CD4-positive, CD25-positive, alpha-beta regulatory T cell (primary cell): ENCODE measurements around the gene SNTB2. TPM values are rescaled to one million over a fixed set of nuclear protein-coding genes. Genes with fewer than 3 reads are reported as not detected.
A peak's percentile ranks its signal among the peaks of the same experiment; 100 is the strongest.

ENCODE experiments used
- ATAC-seq, 2 donors: fragments of 150-1000 bp; cut with Tn5 transposase; one replicate each; pipeline ENCODE4 v1.10.0; 2021; ENCODE audit warnings: low read depth in 2 of 2, moderate number of reproducible peaks in 2 of 2, moderate library complexity in 1 of 2
- DNase-seq, 3 donors: peaks; one replicate each; pipeline versions ENCODE4 v3.0.0 to v3.0.0-alpha.2; 2012 to 2022; ENCODE audit warnings: mixed read lengths in 1 of 3
- H3K27ac ChIP-seq: one replicate; pipeline ENCODE4 v1.7.0; 2013; ENCODE audit warnings: mild to moderate bottlenecking, low read length; ENCODE audit not compliant: insufficient read depth, poor library complexity, severe bottlenecking
- H3K27me3 ChIP-seq: one replicate; pipeline ENCODE4 v1.7.0; 2013; ENCODE audit warnings: low read length; ENCODE audit not compliant: control insufficient read depth, insufficient read depth
- H3K36me3 ChIP-seq: one replicate; pipeline ENCODE4 v1.7.0; 2013; ENCODE audit warnings: mild to moderate bottlenecking, low read length, moderate library complexity; ENCODE audit not compliant: control insufficient read depth, insufficient read depth
- H3K4me1 ChIP-seq: 2 replicates; pipeline ENCODE4 v1.7.0; 2013; ENCODE audit warnings: mild to moderate bottlenecking, low read length; ENCODE audit not compliant: insufficient read depth, control insufficient read depth, poor library complexity, severe bottlenecking
- H3K4me3 ChIP-seq: one replicate; pipeline ENCODE4 v1.7.0; 2013; ENCODE audit warnings: low read depth, mild to moderate bottlenecking, low read length, moderate library complexity
- H3K9me3 ChIP-seq, 2 experiments: 1 replicate in 1 of 2; 2 replicates in 1 of 2; pipeline ENCODE4 v1.7.0; 2013; ENCODE audit warnings: low read length in 2 of 2, mild to moderate bottlenecking in 1 of 2, moderate library complexity in 1 of 2; ENCODE audit not compliant: control insufficient read depth in 2 of 2
- H3K27ac Mint-ChIP-seq, 3 donors: one replicate each; pipeline ENCODE4 v1.8.0; 2020 to 2022; ENCODE audit warnings: mild to moderate bottlenecking in 3 of 3, mixed read lengths in 3 of 3, moderate library complexity in 2 of 3
- H3K27me3 Mint-ChIP-seq: one replicate; pipeline ENCODE4 v1.8.0; 2022; ENCODE audit warnings: mild to moderate bottlenecking, mixed read lengths
- H3K36me3 Mint-ChIP-seq: one replicate; pipeline ENCODE4 v1.8.0; 2020; ENCODE audit warnings: mixed read lengths
- H3K4me1 Mint-ChIP-seq, 4 donors: one replicate each; pipeline ENCODE4 v1.8.0; 2020 to 2022; ENCODE audit warnings: mixed read lengths in 4 of 4, mild to moderate bottlenecking in 1 of 4
- H3K4me3 Mint-ChIP-seq, 4 donors: one replicate each; pipeline ENCODE4 v1.8.0; 2020 to 2022; ENCODE audit warnings: mild to moderate bottlenecking in 4 of 4, mixed read lengths in 4 of 4, moderate library complexity in 3 of 4
- H3K9me3 Mint-ChIP-seq, 7 donors: one replicate each; pipeline ENCODE4 v1.8.0; 2020 to 2022; ENCODE audit warnings: mixed read lengths in 7 of 7, mild to moderate bottlenecking in 3 of 7, moderate library complexity in 2 of 7
- polyA plus RNA-seq, 4 donors: library from polyadenylated mRNA; unstranded; fragments of 300-500 nt; fragmentation: Illumina TruSeq; gene quantifications; one replicate each; pipeline ENCODE4 v1.2.3, GENCODE V29; 2021
- total RNA-seq: library from RNA; stranded (reverse); gene quantifications from one replicate; pipeline ENCODE4 v1.2.3, GENCODE V29; 2022

SNTB2 gene
- total and polyA plus RNA-seq, 5 donors from 2014 or later, result 5.9 to 25.9 (median 7.7) TPM

DNA sequence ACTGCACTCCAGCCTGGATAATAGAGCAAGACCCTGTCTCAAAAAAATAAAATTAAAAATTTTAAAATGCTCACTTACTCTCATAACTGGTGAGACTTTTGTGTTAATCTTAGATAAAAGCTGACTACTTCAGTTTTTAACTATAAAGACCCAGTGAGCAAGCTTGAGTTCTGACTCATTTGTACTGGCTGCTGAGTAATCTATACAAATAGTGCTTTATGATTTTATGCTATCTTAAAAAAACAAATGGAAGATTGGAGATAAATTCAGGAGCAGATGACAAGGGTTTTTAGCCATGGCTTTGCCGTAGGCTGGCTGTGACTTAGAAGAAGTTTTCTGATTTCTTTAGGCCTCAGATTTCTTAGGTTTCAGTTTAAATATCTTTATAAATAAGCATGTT lies 30.5 kb downstream of the SNTB2 start:
- Histone ChIP-seq H3K36me3 (no peaks in the 10 kb centered on the region), H3K4me3 (no peak overlapping the region), H3K4me1 (no peaks in the 10 kb centered on the region), H3K27ac (no peak overlapping the region), H3K27me3 (no peaks in the 10 kb centered on the region), H3K9me3 (no peaks in the 10 kb centered on the region)
- Mint-ChIP-seq H3K9me3 (no peaks in the 10 kb centered on the region), H3K36me3 (no peaks in the 10 kb centered on the region), H3K27me3 (no peaks in the 10 kb centered on the region), H3K4me1 (peaks cover 6 to 23% (median 16%) of the 10 kb centered on the region in 4 donors), H3K27ac (peak overlapping the region in 1 of 3 donors; percentile 23), H3K4me3 (no peak overlapping the region)
- no peak for DNase-seq
- no peak for ATAC-seq

DNA sequence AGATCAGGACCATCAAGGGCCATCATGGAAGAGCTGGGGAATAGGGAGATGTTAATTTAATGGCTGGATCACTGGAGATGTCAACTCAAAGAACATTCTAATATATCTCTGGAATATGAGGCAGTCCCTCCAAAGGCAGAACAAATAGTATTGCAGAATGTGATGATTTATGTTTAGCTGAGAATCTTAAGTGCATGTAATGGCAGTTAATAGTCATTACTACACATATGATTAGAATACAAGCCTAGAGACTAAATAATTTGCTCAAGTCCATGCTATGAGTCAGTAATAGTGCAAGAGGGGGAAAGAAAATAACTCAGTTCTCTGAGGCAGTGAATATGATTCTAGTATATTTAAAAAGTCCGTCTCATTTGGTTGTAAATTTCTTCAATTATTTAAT lies 32.3 kb downstream of the SNTB2 start:
- H3K4me1 Mint-ChIP-seq, result peaks cover 10 to 23% (median 16%) of the 10 kb centered on the region in 4 donors
- Histone ChIP-seq H3K9me3 (no peaks in the 10 kb centered on the region), H3K27me3 (no peaks in the 10 kb centered on the region), H3K36me3 (no peaks in the 10 kb centered on the region), H3K4me1 (no peaks in the 10 kb centered on the region), H3K27ac (no peak overlapping the region), H3K4me3 (no peak overlapping the region)
- no peak for DNase-seq
- H3K9me3 Mint-ChIP-seq, result no peaks in the 10 kb centered on the region
- H3K4me3 Mint-ChIP-seq, result no peak overlapping the region
- H3K27me3 Mint-ChIP-seq, result no peaks in the 10 kb centered on the region
- no peak for ATAC-seq
- H3K36me3 Mint-ChIP-seq, result no peaks in the 10 kb centered on the region
- H3K27ac Mint-ChIP-seq, result no peak overlapping the region

DNA sequence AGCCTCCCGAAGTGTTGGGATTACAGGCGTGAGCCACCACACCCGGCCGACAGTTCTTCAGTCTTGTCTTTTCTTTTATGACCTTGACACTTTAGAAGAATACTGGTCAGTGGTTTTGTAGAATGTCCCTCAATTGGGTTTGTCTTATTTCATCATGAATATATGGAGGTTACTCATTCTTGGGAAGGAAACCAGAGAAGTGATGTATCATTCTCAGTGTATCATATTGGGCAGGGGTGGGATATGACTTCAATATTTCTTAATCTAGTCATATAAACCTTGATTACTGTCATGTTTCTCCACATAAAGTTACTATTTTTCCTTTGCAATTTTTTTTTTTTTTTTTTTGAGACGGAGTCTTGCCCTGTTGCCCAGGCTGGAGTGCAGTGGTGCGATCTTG lies 36.9 kb downstream of the SNTB2 start:
- H3K9me3 ChIP-seq, result no peaks in the 10 kb centered on the region
- Mint-ChIP-seq H3K27ac (peak overlapping the region in 1 of 3 donors; percentile 60), H3K27me3 (no peaks in the 10 kb centered on the region), H3K9me3 (no peaks in the 10 kb centered on the region), H3K4me3 (no peak overlapping the region), H3K4me1 (peaks cover 3 to 20% (median 12%) of the 10 kb centered on the region in 4 donors), H3K36me3 (no peaks in the 10 kb centered on the region)
- no peak overlapping the region for H3K27ac ChIP-seq
- H3K4me1 ChIP-seq, result no peaks in the 10 kb centered on the region
- no peaks in the 10 kb centered on the region for H3K36me3 ChIP-seq
- no peaks in the 10 kb centered on the region for H3K27me3 ChIP-seq
- ATAC-seq, result no peak
- H3K4me3 ChIP-seq, result no peak overlapping the region
- DNase-seq, result no peak

DNA sequence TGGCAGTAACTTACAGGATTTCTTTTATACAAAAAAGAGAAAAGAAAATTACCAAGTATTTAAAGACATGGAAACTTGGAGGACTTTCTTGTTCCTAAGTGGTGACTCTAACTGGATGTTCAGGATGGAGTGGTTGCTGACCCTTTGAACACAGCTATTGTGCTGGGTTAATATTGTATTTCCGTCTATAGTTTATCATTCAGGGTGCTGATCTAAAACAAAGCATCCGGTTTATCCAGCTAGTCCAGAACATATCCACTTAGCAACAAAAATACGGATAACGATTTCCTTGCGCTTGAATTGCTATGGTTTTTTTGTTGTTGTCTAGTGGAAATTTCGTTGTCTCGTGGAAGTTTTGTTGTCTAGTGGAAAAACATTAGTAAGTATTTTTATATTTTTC lies 38.2 kb downstream of the SNTB2 start:
- Histone ChIP-seq H3K4me3 (no peak overlapping the region), H3K27me3 (no peaks in the 10 kb centered on the region), H3K36me3 (no peaks in the 10 kb centered on the region), H3K4me1 (no peaks in the 10 kb centered on the region), H3K27ac (no peak overlapping the region), H3K9me3 (no peaks in the 10 kb centered on the region)
- no peaks in the 10 kb centered on the region for H3K27me3 Mint-ChIP-seq
- DNase-seq (no peak), ATAC-seq (no peak)
- peaks cover 3 to 18% (median 8%) of the 10 kb centered on the region in 4 donors for H3K4me1 Mint-ChIP-seq
- H3K27ac Mint-ChIP-seq, result no peak overlapping the region
- no peaks in the 10 kb centered on the region for H3K9me3 Mint-ChIP-seq
- H3K4me3 Mint-ChIP-seq, result no peak overlapping the region
- H3K36me3 Mint-ChIP-seq, result no peaks in the 10 kb centered on the region

DNA sequence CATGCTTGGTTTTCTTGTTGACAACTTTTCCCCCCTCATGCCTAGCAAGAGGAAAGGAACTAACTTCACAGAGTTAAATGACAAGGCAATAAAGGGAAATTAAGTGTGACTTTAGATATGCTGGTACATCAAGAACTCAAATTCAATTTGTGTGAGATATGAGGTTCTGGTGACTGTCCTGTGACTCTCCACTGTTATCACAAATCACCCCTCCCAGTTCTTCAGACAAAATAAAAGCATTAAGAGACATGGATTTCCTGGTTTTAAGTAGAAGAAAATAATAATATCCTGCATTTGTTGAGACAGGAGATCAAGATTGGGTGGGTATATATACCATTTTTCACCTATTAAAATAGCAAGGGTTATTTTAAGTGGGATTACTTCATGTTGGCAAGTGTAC lies 46.2 kb downstream of the SNTB2 start:
- no peaks in the 10 kb centered on the region for H3K36me3 ChIP-seq
- Mint-ChIP-seq H3K27ac (no peak overlapping the region), H3K9me3 (no peaks in the 10 kb centered on the region), H3K27me3 (no peaks in the 10 kb centered on the region), H3K4me3 (no peak overlapping the region), H3K36me3 (no peaks in the 10 kb centered on the region), H3K4me1 (peaks cover 0 to 10% (median under 1%) of the 10 kb centered on the region in 4 donors)
- H3K9me3 ChIP-seq, result no peaks in the 10 kb centered on the region
- no peaks in the 10 kb centered on the region for H3K4me1 ChIP-seq
- no peaks in the 10 kb centered on the region for H3K27me3 ChIP-seq
- DNase-seq (no peak), ATAC-seq (no peak)
- no peak overlapping the region for H3K27ac ChIP-seq
- no peak overlapping the region for H3K4me3 ChIP-seq

DNA sequence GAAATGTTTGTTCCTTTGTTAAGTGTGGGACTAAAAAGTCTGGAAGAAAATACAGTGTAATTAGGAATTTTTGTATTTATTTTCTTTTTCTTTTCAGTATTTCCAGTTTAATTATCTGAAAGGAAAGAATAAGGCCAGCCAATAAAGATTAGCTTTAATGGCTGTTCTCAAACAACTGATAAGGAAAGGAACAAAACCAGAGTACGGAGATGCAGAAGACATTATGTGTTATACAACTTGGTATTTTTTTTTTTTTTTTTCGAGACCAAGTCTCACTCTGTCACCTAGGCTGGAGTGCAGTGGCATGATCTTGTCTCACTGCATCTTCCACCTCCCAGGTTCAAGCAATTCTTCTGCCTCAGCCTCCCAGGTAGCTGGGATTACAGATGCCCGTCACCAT lies 47.5 kb downstream of the SNTB2 start:
- Mint-ChIP-seq H3K27ac (no peak overlapping the region), H3K9me3 (no peaks in the 10 kb centered on the region), H3K27me3 (no peaks in the 10 kb centered on the region), H3K4me1 (peaks cover 0 to 5% (median under 1%) of the 10 kb centered on the region in 4 donors), H3K4me3 (no peak overlapping the region), H3K36me3 (no peaks in the 10 kb centered on the region)
- H3K27me3 ChIP-seq, result no peaks in the 10 kb centered on the region
- H3K27ac ChIP-seq, result no peak overlapping the region
- ATAC-seq (no peak), DNase-seq (no peak)
- H3K4me3 ChIP-seq, result no peak overlapping the region
- no peaks in the 10 kb centered on the region for H3K4me1 ChIP-seq
- no peaks in the 10 kb centered on the region for H3K36me3 ChIP-seq
- H3K9me3 ChIP-seq, result no peaks in the 10 kb centered on the region

DNA sequence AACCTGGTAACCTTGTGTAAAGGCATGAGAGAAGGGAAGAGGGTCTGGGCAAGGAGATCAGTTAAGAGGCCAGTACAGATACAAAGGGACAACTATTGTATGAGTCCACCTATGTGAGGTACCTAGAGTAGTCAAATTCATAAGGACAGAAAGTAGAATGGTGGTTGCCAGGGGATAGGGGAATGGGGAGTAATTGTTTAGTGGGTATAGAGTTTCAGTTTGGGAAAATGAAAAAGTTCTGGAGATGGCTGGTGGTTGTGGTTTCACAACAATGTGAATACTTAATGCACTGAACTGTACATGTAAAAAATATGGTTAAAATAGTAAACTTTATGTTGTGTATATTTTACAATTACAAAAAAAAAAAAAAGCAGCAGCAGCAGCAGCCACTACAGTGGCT lies 49.4 kb downstream of the SNTB2 start:
- peaks cover 0 to 5% (median under 1%) of the 10 kb centered on the region in 4 donors for H3K4me1 Mint-ChIP-seq

DNA sequence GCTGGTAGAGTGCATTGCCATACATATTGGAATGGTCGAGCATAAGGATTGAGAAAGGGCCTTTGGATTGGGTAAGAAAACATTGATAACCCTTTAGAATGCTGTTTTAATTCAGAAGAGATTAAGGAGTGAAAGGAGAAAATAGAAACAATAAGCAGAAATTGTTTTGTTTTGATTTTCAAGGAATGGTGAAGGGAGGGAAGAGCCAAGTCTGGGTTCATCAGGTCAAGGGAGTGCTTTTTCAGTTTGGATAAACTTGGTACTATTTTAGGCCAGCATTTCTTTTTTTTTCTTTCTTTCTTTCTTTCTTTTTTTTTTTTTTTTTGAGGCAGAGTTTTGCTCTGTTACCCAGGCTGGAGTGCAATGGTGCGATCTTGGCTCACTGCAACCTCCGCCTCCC lies 50.3 kb downstream of the SNTB2 start:
- H3K4me3 Mint-ChIP-seq, result no peak overlapping the region
- peaks cover 0 to 5% (median under 1%) of the 10 kb centered on the region in 4 donors for H3K4me1 Mint-ChIP-seq
- Histone ChIP-seq H3K36me3 (no peaks in the 10 kb centered on the region), H3K4me3 (no peak overlapping the region), H3K4me1 (no peaks in the 10 kb centered on the region), H3K9me3 (no peaks in the 10 kb centered on the region), H3K27ac (no peak overlapping the region), H3K27me3 (no peaks in the 10 kb centered on the region)
- no peak for DNase-seq
- H3K36me3 Mint-ChIP-seq, result no peaks in the 10 kb centered on the region
- H3K9me3 Mint-ChIP-seq, result no peaks in the 10 kb centered on the region
- ATAC-seq, result no peak
- no peak overlapping the region for H3K27ac Mint-ChIP-seq
- no peaks in the 10 kb centered on the region for H3K27me3 Mint-ChIP-seq

More for the DNA sequence above, 49.4 kb downstream of the SNTB2 start:
- Histone ChIP-seq H3K27me3 (no peaks in the 10 kb centered on the region), H3K36me3 (no peaks in the 10 kb centered on the region), H3K9me3 (no peaks in the 10 kb centered on the region), H3K4me1 (no peaks in the 10 kb centered on the region), H3K4me3 (no peak overlapping the region), H3K27ac (no peak overlapping the region)
- Mint-ChIP-seq H3K27ac (no peak overlapping the region), H3K36me3 (no peaks in the 10 kb centered on the region), H3K27me3 (no peaks in the 10 kb centered on the region), H3K9me3 (no peaks in the 10 kb centered on the region), H3K4me3 (no peak overlapping the region)
- no peak for ATAC-seq
- no peak for DNase-seq
